NCI-H2081 treated with DMSO at 0.1 percent for 48 hours (cell line): ENCODE results near the gene ANKLE2.
"Not testable (repeated sequence)": the region's sequence is repeated elsewhere in the genome, so short reads cannot be mapped to it uniquely, and the experiment has no call there.

Experiments
- DNase-seq: peaks from one replicate; lab custom pipeline; 2025; lab: John Stamatoyannopoulos, UW

The ANKLE2 gene

DNA sequence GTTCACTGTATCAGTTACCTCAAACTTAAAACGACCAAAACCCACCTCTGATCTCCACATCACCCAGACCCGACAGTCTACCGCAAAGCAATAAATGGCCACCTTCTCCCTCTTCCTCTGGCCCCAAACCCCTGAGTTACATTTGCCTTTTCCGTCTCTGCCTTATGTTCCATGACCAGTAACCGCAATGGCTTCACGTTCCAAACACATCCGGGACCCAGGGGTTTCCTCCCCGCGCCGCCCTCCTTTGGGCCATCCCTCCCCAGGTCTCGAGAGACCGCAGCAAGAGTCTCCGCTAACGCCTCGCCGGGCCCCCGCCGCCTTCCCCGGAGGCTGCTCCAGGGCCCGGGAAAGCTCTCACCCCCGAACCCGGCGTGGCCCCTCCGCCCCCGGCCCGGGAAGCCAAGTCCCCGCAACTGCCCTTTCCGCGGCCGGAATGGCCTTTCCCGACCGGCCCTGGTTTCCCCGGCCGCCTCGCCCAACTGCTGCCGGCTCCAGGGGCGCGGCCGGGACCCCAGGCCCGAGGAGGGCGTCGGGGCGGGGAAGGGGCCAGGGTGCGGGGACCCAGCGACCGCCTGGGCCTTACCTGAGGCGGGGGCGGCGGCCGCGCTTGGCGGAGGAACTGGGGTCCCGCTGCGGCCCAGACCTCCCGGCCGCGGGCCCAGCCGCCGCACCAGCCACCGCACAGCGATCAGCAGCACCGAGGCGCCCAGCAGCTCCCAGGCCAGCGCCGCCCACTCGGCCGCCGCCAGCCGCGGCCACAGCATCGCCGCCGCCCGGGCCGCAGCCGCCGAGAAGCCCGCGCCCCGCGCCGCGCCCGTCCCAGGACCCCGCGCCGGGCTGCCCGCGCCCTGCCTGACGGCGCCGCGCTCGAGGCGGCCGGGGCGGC, at the start of gene ANKLE2:
Gene ANKLE2 (minus strand): TSS at position 801 of the 889 bp plus-strand sequence. CDS start 34 bp downstream, at position 767.
- DNase-seq, result no peak

- DNase-seq, result not testable (repeated sequence)
Measured at GRCh38 chr12:132809391-132809790, 47.8 kb upstream of the ANKLE2 start.

GRCh38 chr12:132807295-132808092, 45.9 kb upstream of the ANKLE2 start:
- no peak for DNase-seq

GRCh38 chr12:132806857-132807256, 45.2 kb upstream of the ANKLE2 start:
- DNase-seq, result no peak

DNA sequence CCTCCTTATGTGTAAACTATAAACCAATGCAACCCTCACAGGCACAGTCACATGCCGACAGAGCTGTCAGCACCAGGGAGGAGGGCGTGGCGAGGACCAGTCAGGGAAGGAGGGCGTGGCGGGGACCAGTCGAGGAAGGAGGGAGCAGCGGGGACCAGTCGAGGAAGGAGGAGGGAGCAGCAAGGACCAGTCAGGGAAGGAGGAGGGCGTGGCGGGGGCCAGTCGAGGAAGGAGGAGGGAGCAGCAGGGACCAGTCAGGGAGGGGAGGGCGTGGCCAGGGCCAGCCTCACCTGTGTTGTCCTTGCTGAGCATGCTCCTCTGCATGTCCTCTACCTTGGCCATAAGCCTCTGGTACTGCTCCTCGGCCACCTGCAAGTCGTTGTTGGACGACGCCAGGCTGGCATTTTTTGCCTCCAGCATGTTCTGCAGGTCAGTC, 42.8 kb upstream of the ANKLE2 start:
- no peak for DNase-seq

DNA sequence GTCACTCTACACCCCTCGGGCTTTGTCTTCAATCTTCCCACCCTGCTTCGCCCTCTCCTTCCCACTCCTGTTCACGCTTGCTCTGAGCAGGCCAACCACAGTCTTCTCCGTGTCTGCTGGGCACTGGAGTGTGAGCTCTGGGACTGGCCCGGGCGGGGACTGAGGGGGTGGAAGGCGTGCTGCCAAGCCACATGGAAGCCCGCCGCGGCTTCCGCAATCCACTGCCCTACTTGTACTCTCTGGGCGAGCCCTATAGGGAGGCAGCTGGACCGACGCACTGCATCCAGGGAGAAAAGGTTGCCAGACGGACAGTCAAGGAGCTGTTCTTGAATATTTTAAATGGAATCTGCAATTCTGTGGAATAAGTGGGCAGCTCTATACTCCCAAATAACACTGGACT, 42.3 kb upstream of the ANKLE2 start:
- no peak for DNase-seq

- DNase-seq, result no peak
Measured at GRCh38 chr12:132803125-132803524, 41.5 kb upstream of the ANKLE2 start.

DNA sequence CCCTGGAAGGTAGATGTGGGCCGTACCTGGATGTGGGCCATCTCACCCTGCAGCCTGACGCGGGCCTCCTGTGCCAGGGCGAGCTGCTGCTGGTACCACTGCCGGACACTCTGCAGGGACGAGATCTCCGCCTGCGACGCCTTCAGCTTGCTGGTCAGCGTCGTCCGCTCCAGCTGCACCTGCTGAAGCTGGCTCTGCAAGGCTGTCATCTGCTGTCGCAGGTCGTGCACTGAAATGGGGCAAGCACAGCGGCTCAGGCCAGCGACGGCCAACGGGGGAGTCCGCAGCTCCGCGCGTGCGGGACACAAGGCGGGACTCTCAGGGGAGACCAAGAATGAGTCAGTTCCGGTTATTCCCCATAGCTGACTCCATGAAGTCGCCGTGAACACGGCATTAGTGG, 40.1 kb upstream of the ANKLE2 start:
- no peak for DNase-seq

DNA sequence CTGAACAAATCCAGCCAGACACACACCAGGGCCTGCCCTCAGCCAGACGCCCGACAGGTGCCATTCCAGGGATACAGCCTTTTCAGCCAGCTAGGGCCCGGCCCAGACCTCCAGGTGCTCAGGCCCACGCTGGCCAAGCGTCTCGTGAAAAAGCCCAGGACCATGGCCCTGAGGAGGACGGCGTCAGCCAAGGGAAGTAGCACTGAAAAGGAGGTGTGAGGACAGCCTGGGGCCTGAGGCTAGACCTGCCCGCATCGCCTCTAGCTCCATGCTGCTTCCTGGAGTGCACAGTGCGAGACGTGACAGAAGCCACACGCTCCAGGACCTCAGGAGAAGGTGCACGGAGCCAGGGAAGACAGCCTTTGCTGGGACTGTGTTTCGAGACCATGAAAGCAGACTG, 37.2 kb upstream of the ANKLE2 start:
- no peak for DNase-seq

DNA sequence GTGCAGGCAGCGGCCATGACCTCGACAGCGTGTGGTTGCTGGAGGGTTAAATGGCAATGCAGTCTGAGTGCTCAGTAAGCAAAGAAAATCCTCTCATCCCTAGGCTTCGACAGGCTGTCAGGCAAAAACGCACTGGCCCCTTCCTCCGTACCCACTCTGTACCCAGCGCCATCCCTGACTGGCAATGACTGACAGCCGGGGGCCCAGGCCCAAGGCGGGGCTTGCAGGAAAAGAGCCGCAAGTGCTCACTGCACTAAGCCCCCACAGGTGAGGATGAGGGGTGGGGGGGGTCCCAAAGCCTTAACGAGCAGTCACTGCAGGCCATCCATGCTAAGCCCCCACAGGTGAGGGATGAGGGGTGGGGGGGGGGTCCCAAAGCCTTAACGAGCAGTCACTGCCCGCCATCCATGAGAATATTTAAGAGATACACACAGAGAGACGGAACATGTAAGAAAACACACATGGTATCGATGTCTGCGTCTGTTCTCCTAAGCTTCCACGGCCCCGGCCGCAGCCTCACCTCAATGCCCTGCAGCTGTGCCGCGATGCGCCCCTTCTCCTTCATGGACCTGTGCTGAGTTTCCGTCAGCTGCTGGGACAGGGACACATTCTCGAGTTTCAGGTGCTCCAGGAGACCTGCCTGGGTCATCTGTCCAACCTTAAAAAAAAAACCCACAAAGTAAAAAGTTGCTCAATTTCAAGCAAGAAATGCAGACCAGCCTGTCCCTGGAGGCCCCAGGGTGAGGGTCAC, 36.4 kb upstream of the ANKLE2 start:
- no peak for DNase-seq

DNA sequence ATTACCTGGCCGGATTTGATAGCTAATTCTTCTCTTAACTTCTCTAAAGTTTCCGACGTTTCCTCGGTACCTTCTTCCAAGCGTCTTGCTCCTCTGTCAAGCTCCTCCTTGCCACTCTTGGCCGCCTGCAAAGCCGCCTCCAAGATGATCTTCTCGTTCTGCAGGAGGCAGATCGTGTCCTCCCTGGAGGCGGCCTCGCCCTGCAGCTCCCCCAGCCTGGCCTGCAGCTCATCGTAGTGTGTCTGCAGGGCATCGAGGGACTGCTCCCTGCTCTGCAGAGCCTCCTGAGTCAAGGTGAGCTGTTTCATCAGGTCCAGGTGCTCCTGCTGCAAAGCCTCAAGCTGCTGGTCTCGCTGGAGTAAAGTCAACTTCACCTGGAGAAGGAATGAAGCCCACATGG, 34.2 kb upstream of the ANKLE2 start:
- no peak for DNase-seq

DNA sequence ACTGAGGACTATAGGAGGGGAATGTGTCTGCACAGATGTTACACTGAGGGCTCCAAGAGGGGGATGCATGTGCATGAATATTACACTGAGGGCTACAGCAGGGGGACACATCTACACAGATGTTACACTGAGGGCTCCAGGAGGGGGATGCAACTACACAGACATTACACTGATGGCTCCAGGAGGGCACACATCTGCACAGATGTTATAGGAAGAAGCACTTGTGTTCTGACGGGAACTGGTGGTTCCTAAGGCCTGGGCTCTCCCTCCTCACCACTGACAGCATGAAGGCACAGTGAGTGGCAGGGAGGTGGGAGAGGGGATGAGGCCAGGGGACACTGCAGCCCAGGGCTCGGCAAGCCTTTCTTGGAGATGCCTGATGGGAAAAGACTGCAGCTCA, 30.3 kb upstream of the ANKLE2 start:
- not testable (repeated sequence) for DNase-seq

DNA sequence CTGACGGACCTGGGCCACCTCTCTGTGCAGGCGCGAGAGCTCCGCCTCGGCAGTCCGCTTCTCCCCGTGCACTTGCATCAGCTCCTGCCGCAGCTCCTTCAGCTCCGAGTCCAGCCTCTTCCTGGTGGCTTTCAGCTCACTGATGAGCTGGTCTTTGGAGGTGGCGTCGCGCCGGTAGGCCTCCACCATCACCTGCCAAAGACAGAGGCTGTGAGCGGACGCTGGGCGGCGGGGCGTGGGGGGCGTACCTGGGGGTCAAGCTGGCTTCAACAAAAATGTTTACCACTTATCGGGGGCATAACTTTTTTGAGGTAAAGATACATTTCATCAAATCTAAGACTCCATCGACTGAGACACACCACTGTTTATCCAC, 27.5 kb upstream of the ANKLE2 start:
- no peak for DNase-seq

DNA sequence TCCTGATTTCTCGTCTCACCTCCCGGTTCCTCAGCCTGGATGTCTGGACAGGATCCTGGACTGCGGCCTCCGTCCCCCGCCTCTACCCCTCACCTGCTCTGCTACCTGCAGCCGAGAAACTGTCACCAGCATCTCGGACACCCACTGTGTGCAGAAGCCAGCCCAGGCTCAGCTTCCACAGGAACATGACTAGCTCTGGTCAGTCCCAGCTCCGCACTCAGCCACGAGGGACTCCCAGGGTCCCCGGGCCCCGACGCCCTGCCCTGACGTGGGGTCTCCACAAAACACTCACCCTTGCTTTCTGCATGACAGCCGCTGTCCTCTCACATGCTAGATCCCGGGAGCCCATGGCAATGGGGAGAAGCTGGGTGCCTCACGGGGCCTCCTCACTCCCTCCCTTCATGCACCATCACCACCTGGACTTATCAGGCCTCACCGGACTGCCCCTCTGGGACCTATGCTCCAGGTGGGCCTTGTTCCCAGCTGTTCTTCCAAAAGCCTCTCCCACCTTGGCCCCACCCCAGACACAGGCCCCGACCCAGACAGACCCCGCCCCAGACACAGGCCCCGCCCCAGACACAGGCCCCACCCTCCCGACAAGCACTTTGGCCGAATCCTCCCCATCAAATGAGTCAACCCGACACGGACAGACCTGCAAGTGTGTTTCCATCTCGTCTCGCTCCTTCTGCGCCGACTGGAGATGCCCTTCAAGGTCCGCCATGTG, 26.9 kb upstream of the ANKLE2 start:
- DNase-seq, result no peak

GRCh38 chr12:132787877-132788276, 26.2 kb upstream of the ANKLE2 start:
- DNase-seq, result no peak

- no peak for DNase-seq
Measured at GRCh38 chr12:132786192-132786591, 24.6 kb upstream of the ANKLE2 start.

- DNase-seq, result no peak
Measured at GRCh38 chr12:132784580-132784979, 22.9 kb upstream of the ANKLE2 start.

GRCh38 chr12:132783917-132784531, 22.4 kb upstream of the ANKLE2 start:
- DNase-seq, result no peak

- DNase-seq, result no peak
Measured at GRCh38 chr12:132781938-132782337, 20.3 kb upstream of the ANKLE2 start.

DNA sequence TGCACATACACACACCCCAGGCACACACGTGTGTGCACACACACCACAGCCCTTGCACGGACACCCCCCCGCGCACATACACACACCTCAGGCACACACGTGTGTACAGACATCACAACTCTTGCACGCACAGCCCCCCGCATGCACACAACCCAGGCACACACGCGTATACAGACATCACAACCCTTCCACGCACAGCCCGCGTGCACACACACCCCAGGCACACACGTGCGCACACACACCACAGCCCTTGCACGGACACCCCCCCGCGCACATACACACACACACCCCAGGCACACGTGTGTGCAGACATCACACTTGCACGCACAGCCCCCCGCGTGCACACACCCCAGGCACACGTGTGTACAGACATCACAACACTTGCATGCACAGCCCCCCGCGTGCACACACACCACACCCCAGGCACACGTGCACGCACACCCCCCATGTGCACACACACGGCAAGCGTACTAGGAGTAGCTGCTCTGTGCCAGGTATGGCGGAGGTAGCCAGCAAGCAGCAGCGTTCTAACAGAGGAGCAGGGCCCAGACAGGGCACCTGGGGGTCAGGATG, 18.2 kb upstream of the ANKLE2 start:
- DNase-seq, result no peak

DNA sequence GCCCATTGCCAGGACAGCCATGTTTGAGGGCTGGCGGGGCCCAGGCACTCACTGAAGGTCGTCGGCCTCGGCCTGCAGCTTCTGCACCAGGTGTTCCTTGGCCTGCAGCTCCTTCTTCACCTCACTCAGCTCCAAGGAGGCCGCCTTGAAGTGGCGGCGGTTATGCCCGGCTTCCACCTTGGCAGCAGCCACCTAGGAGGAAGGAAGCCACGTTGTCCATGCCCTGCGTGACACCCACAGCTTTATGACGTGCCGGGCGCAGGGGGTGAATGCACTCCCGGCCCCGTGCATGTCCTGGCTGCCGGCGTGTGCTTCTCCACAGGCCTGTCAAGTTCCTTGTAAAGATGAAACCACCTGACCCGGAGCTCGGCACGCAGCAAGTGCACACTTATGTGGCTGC, 16.0 kb upstream of the ANKLE2 start:
- no peak for DNase-seq
